Measurements from ENCODE around the gene ABCD2.
"Not testable (repeated sequence)": the region's sequence is repeated elsewhere in the genome, so short reads cannot be mapped to it uniquely, and the experiment has no call there.

Gene ABCD2

DNA sequence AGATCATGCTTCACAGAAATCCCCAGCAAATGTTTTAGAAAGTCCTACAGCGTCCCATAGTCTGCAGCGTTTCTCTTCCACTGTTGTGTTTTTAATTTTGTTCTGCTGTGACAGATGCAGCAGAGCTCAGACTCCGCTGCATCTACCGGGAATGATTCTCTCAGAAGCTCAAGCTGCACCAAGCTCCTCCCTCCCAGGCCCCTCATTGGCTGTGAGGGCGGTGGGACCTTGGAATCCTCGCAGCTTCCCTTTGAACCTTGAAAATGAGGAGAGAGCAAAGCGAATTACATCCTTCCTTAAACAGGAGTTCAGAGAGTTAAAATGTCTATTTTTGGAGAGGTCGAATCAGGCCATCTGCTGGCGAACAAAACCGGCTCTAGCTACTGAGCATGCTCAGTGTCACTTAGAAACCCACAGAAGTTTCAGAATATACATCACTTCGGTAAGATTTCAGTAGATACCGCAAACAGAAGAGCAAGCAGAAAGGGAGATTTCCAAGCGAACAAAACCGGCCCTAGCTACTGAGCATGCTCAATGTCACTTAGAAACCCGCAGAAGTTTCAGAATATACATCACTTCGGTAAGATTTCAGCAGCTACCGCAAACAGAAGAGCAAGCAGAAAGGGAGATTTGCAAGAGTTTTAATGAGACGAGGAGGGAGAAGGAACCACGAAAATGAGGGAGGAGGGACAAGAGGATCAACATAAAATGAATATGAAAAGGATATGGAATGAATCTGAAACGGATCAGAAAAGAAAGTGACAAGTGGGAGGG is at the start of gene ABCD2:
TSS of gene ABCD2 (minus strand) at position 144 of the 774 bp plus-strand sequence. CDS start 188 bp downstream, outside the sequence.
- DNase-seq, result peak; percentile 0

DNA sequence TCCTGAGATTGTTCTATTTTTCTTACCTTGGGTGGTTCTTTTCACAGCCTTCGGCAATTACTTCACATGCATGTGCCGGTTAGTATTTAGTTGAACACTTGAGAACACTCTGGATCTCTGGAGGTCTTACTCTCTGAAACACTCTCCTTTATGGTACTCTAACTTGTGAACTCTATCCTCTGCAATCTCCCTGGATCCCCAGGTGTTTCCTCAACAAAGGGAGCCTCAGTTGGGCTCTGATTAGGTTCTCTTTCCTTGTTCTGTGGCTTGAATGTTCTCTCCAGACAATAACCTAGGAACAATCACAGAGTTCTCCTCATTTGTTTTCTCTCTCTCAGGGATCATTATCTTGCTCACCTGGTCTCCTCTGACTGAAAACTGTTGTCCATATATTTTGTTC is 40.5 kb upstream of the ABCD2 start:
- no peak for DNase-seq

DNA sequence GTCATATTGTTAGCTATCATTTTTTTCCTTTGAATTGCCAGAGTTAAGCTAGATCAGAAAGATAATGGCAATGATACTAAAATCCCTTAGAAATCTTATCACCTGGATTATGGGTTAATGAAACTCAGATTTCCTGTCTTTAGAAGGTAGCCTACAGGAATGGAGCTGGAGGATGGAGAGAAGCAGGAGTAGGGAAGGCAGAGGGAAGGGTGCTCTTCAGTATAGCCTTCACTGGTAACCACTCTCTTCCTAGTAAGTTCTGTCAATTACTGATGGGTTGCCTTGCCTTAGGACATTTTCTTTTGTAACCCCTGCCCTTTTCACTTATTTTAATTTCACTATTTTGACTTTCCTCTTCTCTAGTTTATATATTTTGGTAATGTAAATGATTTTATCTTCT is 27.8 kb upstream of the ABCD2 start:
- DNase-seq, result no peak

DNA sequence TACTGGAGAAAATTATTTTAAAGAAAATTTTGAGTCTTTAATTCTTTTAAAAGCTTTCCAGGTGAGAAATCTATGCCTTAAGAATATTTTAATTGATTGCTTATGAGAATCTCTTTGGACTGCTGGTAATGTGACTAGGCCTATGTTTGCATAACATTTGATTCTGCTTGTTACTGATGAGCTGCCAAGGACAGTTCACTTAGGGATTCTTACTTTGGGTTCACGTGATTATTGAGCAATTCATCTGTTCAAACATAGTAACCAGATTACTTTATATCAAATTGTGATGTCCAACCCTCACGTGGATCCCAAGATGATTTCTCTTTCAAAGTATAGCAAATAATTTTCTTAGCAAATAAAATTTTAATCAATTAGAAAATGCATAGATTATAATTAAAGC is 27.4 kb upstream of the ABCD2 start:
- no peak for DNase-seq

DNA sequence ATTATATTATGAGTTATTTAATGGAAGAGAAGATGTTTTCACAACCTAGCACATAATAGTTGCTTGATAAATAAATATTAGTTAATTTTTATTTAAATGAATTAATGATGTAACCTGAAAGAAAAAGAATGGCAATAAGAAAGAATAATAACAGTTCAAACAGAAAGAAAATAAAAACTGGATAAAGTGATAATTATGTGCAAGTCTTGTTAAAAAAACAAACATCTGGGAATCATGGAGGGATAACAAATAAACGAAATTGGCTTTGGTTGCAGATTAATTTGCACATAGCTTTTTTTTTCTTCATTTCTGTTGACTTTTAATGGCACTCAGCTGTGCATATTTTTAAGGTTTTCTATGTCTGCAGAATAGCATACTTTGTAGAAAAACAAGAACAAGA is 23.4 kb upstream of the ABCD2 start:
- no peak for DNase-seq

DNA sequence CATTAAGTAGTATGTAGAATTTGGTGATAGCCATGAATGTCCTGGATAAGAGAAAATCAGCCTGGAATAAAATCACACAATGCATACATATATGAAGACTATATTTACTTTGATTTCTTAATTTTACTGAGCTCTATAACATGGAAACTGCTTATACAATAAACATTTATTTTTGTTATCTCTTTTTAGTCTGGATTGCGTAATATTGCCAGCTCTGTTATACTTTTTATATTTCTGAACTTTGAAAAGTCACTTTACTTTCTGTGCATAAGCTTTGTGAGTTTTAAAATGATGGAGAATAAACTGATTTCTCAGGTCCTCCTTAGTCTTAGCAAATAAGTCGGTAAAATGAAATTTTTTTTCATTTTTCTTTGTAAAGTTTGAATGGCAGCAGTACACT is 19.2 kb upstream of the ABCD2 start:
- DNase-seq, result no peak

DNA sequence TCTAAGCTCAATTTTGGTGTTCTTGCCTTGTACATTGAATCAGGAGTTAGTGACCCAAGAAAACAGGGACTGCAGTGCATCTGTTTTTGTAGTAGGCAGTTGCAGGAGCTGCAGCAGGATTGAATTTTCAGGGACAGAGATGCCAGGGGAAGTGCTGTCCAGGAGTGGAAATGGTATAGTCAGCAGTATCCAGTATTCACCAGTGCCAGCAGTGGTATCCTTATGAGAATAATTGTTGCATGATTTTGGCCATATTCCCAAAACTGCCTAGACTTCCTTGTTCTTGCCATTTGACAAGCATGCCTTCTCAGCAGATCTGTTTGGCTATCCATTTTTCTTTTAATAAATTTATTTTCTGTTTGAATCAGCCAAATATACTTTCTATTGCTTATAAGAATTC is 18.6 kb upstream of the ABCD2 start:
- DNase-seq, result no peak

DNA sequence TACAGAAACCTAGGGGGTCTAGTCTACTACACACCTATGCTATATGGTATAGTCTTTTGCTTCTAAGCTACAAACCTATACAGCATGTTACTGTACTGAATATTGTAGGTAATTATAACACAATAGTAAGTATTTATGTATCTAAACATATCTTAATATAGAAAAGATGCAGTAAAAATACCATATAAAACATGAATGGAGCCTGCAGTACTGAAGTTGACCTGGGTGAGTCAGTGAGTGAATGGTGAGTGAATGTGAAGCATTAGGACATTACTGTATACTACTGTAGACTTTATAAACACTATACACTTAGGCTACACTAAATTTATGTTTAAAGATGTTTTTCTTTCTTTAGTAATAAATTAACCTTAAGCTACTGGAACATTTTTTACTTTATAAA is 13.1 kb upstream of the ABCD2 start:
- no peak for DNase-seq

DNA sequence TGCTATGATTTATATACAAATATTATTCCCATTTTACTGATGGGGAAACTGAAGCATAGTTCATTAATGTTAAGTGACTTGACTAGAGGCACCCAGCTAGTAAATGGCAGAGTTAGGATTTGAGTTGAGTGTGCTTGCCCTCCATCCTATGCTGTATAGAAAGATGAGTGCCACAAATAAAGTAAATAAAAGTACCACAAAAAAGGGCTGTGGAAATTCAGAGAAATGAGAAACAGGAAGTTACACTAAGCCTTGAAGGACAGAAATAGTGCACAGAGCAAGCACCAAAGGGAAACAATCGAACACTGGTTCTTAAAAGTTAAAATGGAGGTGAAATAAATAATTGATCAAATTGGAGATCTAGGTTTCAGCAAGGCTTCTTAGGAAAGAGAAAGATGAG is 9.2 kb upstream of the ABCD2 start:
- DNase-seq, result no peak

DNA sequence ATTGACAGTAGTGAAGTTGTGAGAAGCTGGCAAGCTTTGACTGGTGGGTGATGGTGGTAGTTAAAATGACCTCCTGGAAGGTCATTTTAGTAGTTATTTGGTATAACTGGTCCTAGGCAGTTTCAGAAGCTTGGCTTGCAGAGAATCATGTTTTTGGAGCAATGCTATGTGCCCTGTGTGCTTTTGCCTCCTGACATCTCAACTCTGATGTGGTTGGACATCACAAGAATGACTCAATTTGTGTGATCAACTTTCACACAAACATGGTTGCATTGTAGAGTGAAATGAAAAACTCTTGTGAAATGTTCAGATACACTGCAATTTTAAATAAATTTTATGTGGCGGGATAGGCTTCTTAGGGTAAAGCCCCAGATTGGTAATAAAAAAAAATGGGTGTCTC is 8.3 kb upstream of the ABCD2 start:
- DNase-seq, result no peak

DNA sequence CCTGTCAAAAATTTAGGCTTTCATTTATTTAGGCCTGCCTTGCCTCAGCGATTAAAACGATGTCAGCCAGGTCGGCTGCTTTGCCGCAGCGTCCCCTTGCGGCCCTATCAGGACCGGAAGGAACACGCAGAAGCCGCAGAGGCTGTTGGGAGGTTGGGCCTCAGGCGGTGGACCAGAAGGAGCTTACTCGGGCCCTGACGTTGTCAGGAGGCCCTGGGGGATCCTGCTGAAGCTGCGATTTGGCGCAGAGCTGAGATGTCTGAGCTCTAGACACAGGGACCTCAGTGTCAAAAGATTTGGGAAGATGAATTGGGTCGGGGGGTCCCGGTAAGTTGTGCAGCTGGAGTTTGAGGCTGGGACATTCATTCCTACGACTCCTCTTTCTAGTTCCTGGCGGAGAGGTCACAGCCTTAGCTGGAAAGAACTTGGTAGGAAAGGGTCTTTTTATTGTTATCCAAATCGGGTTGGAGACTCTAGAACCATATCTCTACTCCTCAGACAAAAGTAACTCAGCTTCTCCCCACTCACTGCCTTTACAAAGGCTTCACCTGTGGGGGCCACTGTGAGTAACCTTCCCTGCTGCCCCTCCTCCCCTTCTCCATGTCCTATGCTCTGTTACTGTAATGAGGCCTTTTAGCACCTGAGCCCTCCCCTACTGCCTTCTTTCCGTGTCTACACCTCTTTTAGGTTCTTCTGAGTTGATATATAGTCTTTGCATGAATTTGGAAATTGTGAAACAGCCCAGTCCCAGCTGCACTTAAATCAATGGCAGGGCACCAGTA is 6.6 kb upstream of the ABCD2 start:
- no peak for DNase-seq

DNA sequence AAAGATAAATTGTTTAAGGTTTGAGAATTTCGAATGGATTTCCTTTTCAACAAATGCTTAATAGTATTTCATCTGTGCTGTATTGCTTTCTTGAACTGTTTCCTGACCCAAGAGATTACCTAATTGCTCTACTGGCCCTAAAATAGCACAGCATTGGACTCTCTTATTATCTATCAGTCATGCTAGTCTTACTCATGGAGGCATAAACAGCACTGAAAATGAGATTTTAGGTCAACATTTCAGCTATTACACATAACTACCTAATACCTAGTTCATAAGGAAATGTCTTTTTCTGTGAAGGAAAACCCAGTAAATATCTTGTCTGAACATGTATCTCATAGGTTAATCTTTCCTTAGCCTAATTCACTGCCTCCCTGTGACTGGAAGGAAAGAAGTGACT is 4.3 kb upstream of the ABCD2 start:
- DNase-seq, result no peak

DNA sequence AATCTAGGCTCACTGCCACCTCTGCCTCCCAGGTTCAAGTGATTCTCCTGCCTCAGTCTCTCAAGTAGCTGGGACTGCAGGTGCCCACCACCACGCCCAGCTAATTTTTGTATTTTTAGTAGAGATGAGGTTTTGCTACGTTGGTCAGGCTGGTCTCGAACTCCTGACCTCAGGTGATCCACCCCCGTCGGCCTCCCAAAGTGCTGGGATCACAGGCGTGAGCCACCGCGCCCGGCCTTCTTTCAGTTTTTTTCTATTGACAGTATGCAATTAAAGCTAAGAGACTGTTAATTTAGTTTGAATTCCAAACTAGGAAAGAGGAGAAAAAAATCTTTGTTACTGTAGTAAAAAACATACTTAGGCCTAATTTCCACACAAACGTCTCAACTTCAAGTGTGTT is 3.6 kb upstream of the ABCD2 start:
- DNase-seq, result not testable (repeated sequence)

DNA sequence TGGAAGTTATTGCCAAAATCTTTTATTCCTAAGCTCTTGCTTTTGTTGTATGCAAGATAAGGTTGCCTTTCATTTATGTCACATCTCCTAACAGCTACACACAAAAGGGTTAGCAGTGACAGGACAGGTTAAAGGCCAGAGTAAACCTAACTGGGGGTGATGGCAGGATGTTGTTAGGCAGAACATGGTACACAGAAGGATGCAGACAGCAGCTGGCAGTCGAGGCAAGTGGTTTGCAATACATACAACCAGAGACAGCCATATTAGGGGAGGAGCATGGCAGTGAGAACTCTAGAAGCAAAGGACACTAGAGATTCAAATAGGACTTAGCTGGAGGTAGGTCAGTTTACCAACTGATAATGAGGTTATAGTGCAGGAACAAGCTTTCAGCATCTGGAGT is 2.7 kb upstream of the ABCD2 start:
- DNase-seq, result no peak

DNA sequence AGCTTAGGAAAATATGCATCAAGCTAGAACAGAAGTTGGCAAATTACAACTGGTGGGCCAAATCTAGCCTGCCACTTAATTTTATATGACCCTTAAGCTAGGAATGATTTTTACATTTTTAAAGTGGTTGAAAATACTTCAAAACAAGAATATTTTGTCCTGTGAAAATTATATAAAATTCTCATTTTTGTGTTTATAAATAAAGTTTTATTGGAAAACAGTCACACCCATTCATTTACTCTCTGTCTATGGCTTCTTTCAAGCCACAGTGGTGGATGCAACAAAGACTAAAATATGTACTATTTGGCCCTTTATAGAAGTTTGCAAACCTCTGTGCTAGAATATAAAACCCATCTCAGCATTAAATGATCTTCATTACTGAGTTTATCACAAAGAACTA is 2.1 kb upstream of the ABCD2 start:
- no peak for DNase-seq

DNA sequence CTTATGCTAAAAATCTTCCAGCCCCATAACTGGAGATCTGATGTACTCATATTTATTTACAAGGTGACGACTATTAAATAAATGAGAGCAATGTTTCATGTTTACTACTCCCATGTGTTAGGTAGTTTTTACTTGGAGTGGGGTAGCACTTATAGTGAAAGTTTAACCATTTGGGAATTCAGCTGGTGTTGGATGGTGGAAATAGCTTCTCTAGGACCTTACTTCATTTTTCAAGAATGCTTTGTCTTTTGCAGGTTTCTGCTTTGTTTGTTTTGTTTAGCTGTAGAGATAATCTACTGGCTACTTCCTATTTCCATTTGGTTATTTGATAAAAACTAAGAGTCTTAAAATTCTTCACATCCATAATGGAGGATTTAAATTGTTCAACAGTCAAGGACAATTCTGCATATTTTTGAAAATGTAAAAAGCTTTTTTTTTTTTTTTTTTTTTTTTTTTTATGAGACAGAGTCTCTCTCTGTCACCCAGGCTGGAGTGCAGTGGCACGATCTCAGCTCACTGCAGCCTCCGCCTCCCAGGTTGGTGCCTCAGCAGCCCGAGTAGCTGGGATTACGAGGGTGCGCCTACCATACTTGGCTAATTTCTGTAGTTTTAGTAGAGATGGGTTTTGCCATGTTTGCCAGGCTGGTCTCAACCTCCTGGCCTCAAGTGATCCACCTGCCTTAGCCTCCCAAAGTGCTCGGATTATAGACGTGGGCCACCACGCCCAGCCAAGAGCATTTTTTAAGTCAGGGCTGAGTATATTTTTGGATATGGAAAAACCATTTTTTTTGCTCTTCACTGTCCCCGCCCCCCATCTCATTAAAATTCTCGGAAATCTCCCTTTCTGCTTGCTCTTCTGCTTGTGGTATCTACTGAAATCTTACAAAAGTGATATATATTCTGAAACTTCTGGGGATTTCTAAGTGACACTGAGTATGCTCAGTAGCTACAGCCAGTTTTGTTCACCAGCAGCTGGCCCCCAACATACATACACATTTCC is 1.4 kb upstream of the ABCD2 start:
- DNase-seq, result no peak

DNA sequence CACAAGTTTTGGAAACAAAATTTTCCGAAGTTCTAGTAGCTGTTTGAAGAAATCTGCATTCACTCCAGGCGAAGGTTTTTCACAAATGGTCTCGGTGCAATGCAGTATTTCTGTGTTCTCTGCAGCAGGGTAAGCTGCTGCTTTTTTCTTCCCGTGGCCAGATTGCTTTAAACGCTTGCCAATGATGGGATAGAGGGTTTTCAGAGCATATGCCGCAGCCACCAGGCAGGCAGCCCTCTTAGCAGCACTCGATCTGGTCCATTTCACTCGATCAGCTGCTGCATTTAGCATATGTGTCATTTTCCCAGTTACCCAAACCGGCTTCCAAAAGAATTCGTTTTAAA is 315 bp downstream of the ABCD2 start:
- no peak for DNase-seq

DNA sequence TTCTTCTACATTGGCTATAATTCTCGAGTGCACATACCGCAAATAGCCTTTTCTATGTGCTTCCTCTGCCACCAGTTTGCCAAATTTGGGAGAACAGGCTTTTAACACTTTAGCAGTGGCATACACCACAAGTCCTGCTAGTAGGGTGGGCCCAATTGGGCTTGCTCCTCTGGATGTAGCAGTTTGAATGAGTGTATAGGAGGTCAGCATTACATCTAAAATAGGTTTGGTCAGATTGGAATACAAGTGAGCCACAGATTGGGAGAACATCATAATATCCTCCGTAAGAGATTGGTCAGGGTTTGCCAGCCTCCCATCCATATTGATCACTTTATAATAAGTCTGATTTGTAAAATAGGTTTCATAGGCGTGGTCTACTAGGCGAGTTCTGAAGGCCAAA is 902 bp downstream of the ABCD2 start:
- no peak for DNase-seq

DNA sequence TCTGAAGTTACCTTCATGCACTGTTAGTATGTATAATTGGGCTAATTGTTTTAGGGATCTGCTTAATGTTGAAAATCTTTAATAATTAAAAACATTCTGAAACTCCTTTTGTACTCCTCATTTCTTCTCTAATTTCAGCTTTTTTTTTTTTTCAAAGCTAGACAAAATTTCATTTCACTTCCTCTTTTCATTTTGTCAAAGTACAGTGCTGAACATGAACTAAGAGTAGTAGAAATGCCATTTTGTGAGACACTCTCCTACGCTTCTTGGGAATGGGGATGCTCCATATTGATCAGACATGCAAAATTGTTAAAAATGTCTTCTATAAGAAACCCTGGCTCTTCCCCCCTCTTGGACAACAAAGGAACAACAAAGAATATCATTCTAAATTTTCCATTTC is 1.7 kb downstream of the ABCD2 start:
- no peak for DNase-seq

DNA sequence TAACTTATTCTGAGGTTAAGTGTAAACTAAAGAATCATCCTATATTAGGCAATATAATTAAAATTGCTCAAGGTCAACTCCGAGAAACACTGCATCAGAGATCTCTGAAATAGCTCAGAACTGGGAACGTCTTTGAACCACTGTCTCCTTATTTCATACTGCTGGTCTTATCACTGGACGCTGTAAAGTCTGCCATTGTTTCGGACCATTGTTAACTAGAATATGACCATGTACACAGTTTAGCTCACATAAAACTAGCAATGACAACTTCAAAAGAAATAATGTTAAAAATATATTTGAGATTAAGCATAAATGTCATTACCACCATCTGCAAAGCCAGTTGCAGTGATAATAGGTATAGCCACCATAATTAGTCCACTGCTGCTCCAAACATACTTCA is 2.9 kb downstream of the ABCD2 start:
- DNase-seq, result no peak

DNA sequence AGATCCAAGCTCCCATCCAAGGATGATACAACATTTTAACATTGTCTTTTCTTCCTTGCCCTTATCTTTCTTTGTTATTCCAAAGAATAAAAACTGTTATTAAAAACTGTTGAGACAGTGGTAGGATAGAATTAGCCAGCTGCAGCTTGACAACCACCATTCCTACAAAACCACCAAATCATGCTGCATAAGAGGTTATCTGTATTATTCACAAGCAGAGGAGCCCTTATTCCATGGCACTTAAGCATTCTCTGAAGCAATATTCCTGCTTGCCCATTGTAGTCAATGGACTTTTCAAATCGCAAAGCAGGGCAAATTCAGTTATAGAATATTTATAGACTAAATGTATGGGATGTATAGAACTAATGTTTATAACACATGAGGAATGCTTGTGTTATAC is 3.4 kb downstream of the ABCD2 start:
- no peak for DNase-seq

DNA sequence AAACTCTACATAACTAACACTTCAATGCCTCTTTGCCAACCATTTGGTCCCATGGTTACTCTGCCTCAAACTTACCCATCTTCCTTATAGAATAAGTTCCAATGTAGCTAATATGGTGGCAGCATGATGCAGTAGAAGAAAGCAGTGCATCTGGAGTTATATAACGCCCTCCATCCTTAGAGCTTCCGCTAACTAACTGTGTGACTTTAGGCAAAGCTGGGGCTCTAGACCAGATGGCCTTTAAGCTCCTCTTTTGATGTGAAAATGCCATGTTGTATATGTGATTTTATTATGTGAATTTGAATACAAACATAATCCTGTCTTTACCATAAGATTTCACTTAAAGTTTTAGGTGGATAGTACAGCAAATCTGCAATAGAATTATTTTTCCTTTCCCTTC is 6.1 kb downstream of the ABCD2 start:
- no peak for DNase-seq

DNA sequence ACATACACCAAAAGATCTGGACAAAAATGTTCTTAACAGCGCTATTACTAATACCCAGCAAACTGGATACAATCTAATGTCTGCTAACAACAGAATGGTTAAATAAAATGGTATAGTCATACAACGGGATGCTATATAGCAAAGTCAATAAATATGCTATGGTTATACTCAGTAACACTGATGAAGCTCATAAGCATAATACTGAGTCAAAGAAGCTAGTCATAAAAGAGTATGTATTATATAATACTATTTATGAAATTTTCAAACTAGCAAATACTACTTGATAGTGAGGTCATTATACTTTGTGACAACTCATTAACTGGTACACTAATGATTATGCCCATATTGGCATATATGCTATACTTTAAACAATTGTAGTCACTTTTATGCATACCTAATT is 7.4 kb downstream of the ABCD2 start:
- no peak for DNase-seq

DNA sequence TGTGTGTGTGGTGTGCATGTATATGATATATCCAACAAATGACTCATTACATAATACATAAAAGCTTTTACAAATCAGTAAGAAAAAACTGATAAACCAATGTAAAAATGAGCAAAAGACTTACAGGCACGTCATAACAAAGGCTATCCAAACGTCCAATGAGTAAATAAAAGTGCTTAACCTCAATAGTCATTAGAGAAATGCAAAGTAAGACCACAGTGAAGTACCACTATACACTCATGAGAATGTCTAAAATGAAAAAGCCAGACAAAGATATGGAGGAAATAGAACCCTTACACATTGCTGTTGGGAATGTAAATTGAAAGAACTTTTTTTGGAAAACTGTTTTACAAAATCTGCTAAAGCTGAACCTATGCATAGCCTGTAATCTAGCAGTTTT is 7.8 kb downstream of the ABCD2 start:
- no peak for DNase-seq

All from NCI-H2107 (cell line).